Activated CD8-positive, alpha-beta T cell treated with anti-CD3 and anti-CD28 coated beads, Interleukin-2, amount 10 ng/mL, durations not matched to agents 7 days and 5 days (primary cell): ENCODE measurements around the gene PLEKHA4. TPM values are rescaled to one million over a fixed set of nuclear protein-coding genes. Genes with fewer than 3 reads are reported as not detected.
A peak's percentile ranks its signal among the peaks of the same experiment; 100 is the strongest.

ENCODE experiments used
- ATAC-seq: fragments of 150-1000 bp; cut with Tn5 transposase; one replicate; pipeline ENCODE4 v1.10.0; 2021; ENCODE audit warnings: moderate library complexity
- CTCF ChIA-PET: fragments of 350-600 bp; sonication (Branson Sonifier 250); formaldehyde crosslinking; loops from one replicate; lab custom pipeline; 2021; ENCODE audit warnings: antibody characterized with exemption; lab: Charles Lee
- POLR2A ChIA-PET: fragments of 350-600 bp; sonication (Branson Sonifier 250); formaldehyde crosslinking; loops from one replicate; lab custom pipeline; 2021; ENCODE audit warnings: antibody characterized with exemption; lab: Charles Lee
- DNase-seq: peaks from one replicate; pipeline ENCODE4 v3.0.0-alpha.2; 2020
- H3K27ac Mint-ChIP-seq: one replicate; pipeline ENCODE4 v1.8.0; 2021; ENCODE audit warnings: mild to moderate bottlenecking, mixed read lengths
- H3K27me3 Mint-ChIP-seq: one replicate; pipeline ENCODE4 v1.8.0; 2021; ENCODE audit warnings: low read depth, mixed read lengths
- H3K36me3 Mint-ChIP-seq: one replicate; pipeline ENCODE4 v1.8.0; 2021; ENCODE audit warnings: low read depth, mixed read lengths
- H3K4me1 Mint-ChIP-seq: one replicate; pipeline ENCODE4 v1.8.0; 2021; ENCODE audit warnings: low read depth, mixed read lengths
- H3K4me3 Mint-ChIP-seq: one replicate; pipeline ENCODE4 v1.8.0; 2021; ENCODE audit warnings: mild to moderate bottlenecking, mixed read lengths
- H3K9me3 Mint-ChIP-seq: one replicate; pipeline ENCODE4 v1.8.0; 2022; ENCODE audit warnings: mixed read lengths; ENCODE audit not compliant: insufficient read depth
- total RNA-seq, 2 experiments: library from RNA; stranded (reverse); gene quantifications; one replicate each; pipeline ENCODE4 v1.2.3, GENCODE V29; 2021

PLEKHA4 gene
- total RNA-seq, 2 experiments from 2014 or later = 4.4 to 4.6 TPM

- no peaks in the 10 kb centered on the region for H3K36me3 Mint-ChIP-seq
- ChIA-PET CTCF (interaction anchor here (1.3 kb wide), 1 partner anchor 21 kb away, joined by 3 read pairs; no protein-coding TSS in a partner anchor), POLR2A (interaction anchor here (1.0 kb wide), 1 partner anchor 50 kb away, joined by 4 read pairs; the partner anchor contains the start of gene PPP1R15A)
- ATAC-seq (no peak), DNase-seq (no peak)
- no peak overlapping the region for H3K4me3 Mint-ChIP-seq
- H3K9me3 Mint-ChIP-seq = no peaks in the 10 kb centered on the region
- H3K27me3 Mint-ChIP-seq = no peaks in the 10 kb centered on the region
- no peak overlapping the region for H3K27ac Mint-ChIP-seq
- H3K4me1 Mint-ChIP-seq = no peaks in the 10 kb centered on the region
Measured at GRCh38 chr19:48821633-48822032, 46.8 kb downstream of the PLEKHA4 start.

DNA sequence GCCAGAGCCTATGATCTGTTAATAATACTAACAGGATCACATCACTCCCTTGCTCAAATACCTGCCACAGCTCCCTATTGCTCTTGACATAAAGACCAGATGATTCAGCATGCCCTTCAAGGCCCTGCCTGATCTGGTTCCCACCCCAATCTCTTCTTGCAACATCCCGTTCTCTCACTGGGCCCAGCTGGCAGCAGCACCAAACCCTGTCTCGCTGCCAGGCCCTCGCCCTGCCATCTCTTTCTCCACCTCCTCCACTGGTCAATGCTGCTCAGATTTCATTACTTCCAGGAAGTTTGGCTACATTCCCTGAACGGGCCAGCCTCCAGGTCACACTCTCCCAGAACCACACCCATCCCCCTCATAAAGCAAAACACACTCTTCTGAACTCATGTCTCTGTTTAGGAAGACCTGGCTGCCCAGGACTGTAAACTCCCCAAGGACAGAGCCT is 49.0 kb downstream of the PLEKHA4 start:
- no peak overlapping the region for H3K4me3 Mint-ChIP-seq
- ChIA-PET POLR2A (no interaction called here), CTCF (interaction anchor here (10.1 kb wide), 1 partner anchor 26 kb away, joined by 72 read pairs; no protein-coding TSS in a partner anchor)
- no peak overlapping the region for H3K27ac Mint-ChIP-seq
- H3K27me3 Mint-ChIP-seq = no peaks in the 10 kb centered on the region
- no peak for DNase-seq
- H3K9me3 Mint-ChIP-seq = no peaks in the 10 kb centered on the region
- no peak for ATAC-seq
- no peaks in the 10 kb centered on the region for H3K36me3 Mint-ChIP-seq
- peaks cover 2% of the 10 kb centered on the region for H3K4me1 Mint-ChIP-seq

DNA sequence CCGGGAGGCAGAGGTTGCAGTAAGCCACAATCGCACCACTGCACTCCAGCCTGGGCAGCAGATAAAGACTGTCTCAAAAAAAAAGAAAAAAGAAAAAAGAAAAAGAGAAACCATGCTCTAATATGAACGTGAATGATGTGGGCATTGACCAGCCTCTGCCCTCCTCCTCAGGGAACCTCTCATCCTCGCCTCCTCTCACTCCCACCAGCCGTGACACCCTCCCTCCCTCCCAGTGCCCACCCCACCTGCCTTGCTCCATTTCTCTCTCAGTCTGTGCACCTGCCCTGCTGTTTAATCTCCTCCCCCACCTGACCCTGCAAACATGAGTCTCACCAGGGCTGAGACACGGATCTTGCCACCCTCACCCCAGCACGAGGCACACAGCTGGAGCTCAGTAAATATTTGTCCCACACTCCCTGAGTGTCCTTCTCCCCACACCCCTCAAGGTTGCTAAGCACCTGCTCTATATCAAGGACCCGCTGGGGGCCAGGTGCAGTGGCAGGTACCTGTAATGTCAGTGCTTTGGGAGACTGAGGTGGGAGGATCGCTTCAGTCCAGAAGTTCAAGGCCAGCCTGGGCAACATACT is 50.1 kb downstream of the PLEKHA4 start:
- no peak overlapping the region for H3K4me3 Mint-ChIP-seq
- ATAC-seq (no peak), DNase-seq (no peak)
- no peak overlapping the region for H3K27ac Mint-ChIP-seq
- H3K36me3 Mint-ChIP-seq = no peaks in the 10 kb centered on the region
- ChIA-PET CTCF (interaction anchor here (10.1 kb wide), 1 partner anchor 25 kb away, joined by 72 read pairs; no protein-coding TSS in a partner anchor), POLR2A (no interaction called here)
- no peaks in the 10 kb centered on the region for H3K27me3 Mint-ChIP-seq
- no peaks in the 10 kb centered on the region for H3K9me3 Mint-ChIP-seq
- peaks cover 2% of the 10 kb centered on the region for H3K4me1 Mint-ChIP-seq

DNA sequence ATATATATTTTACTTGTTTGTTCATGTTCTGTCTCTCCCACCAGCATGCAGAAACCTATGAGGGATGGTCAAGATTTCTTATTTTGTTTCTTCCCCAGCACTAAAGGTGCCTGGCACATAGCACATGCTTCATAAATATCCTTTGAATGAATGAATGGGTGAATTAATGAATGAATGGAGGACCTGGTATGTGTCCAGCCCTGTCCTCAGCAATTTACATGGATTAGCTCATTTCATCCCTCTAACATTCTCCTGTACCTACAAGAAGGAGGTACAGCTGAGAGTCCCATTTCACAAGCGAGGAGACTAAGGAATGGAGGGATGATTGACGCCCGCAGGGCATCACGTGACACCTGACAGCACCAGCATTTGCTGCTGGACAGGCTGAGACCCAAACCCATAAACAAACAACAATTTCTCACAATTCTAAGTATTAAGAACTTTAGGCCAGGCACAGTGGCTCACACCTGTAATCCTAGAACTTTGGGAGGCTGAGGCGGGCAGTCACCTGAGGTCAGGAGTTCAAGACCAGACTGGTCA is 50.8 kb downstream of the PLEKHA4 start:
- ATAC-seq = no peak
- no peaks in the 10 kb centered on the region for H3K36me3 Mint-ChIP-seq
- ChIA-PET CTCF (interaction anchor here (0.6 to 10.1 kb wide), 2 partner anchors 19 to 24 kb away, joined by 3 to 72 read pairs; partner anchors contain the start of gene HSD17B14), POLR2A (no interaction called here)
- DNase-seq = no peak
- peaks cover 3% of the 10 kb centered on the region for H3K4me1 Mint-ChIP-seq
- no peaks in the 10 kb centered on the region for H3K9me3 Mint-ChIP-seq
- H3K4me3 Mint-ChIP-seq = no peak overlapping the region
- H3K27ac Mint-ChIP-seq = no peak overlapping the region
- H3K27me3 Mint-ChIP-seq = no peaks in the 10 kb centered on the region

DNA sequence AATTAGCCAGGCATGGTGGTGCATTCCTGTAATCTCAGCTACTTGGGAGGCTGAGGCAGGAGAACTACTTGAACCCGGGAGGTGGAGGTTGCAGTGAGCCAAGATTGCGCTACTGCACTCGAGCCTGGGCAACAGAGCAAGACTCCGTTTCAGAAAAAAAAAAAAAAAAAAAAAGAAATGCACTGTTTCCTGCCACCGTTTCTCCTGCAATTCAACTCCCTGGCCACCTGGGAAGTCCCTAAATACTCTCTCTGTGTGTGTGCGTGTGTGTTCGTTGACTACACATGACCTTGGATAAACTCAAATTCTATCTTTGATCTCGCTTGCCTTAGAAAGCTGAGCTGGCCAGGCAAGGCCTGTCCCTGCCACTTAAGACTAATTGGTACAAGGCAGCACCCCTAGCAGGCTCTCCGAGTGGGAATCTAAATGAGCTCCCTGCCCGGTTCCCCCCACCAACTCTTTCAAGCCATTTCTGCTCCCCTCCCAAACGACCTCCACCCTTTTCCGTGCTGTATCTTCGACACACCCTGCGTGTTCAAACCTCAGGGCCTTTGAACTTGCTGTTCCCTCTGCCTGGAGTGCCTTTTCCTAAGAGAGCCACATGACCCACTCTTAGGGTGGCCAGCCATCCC is 52.4 kb downstream of the PLEKHA4 start:
- peaks cover 10% of the 10 kb centered on the region for H3K4me1 Mint-ChIP-seq
- ChIA-PET CTCF (interaction anchor here (1.1 to 10.1 kb wide), 4 partner anchors 11 to 28 kb away, joined by 4 to 72 read pairs (median 5); partner anchors contain the start of gene HSD17B14), POLR2A (interaction anchor here (0.6 kb wide), 1 partner anchor 32 kb away, joined by 3 read pairs; no protein-coding TSS in a partner anchor)
- ATAC-seq = no peak
- no peak for DNase-seq
- H3K4me3 Mint-ChIP-seq = no peak overlapping the region
- H3K27ac Mint-ChIP-seq = no peak overlapping the region
- no peaks in the 10 kb centered on the region for H3K27me3 Mint-ChIP-seq
- no peaks in the 10 kb centered on the region for H3K36me3 Mint-ChIP-seq
- no peaks in the 10 kb centered on the region for H3K9me3 Mint-ChIP-seq

- POLR2A ChIA-PET = no interaction called here
- no peak for ATAC-seq
- no peak overlapping the region for H3K4me3 Mint-ChIP-seq
Measured at GRCh38 chr19:48814895-48815294, 53.5 kb downstream of the PLEKHA4 start.

DNA sequence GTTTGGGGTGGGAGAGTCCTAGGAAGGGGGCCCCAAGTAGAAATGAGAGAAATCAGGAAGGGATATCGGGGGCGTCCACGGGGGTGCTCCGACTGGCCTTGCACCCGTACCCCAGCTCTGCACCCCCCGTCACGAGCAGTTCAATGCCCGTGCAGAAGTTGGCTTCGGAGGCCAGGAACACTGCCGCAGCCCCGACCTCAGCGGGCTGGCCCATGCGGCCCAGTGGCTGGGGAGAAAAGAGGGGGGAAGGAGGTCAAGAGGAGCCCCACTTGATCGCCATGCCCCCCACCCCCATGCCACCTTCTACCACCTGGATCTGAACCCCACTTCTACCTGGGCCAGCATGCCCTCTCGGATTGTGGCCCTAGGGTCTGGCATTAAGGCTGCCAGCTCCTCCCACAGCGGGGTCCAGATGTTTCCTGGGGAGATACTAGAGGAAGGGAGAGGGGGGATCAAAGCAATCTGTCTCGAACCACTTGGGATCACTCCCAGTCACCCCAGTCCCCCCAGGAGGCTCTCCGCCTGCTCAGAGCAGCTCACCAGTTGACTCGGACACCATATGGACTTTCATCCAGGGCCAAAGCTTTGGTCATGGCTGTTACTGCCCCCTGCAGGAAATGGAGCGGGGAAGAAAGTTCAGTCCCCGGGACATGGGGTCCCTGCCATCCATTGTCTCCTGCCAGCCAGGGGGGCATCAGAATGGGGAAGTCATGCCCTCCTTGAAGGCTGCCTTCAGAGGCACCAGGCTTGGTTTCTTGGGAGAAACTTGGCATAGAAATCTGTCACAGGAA is 55.1 kb downstream of the PLEKHA4 start:
- no peak for DNase-seq
- Mint-ChIP-seq H3K4me3 (no peak overlapping the region), H3K36me3 (no peaks in the 10 kb centered on the region), H3K9me3 (no peaks in the 10 kb centered on the region), H3K27ac (no peak overlapping the region), H3K4me1 (peaks cover 28% of the 10 kb centered on the region), H3K27me3 (no peaks in the 10 kb centered on the region)
- ChIA-PET CTCF (interaction anchor here (0.6 to 10.1 kb wide), 4 partner anchors 11 to 29 kb away, joined by 3 to 72 read pairs (median 7); partner anchors contain the start of gene HSD17B14), POLR2A (no interaction called here)
- no peak for ATAC-seq

More at GRCh38 chr19:48814895-48815294, 53.5 kb downstream of the PLEKHA4 start:
- Mint-ChIP-seq H3K27ac (no peak overlapping the region), H3K9me3 (no peaks in the 10 kb centered on the region), H3K36me3 (no peaks in the 10 kb centered on the region), H3K4me1 (peaks cover 18% of the 10 kb centered on the region), H3K27me3 (no peaks in the 10 kb centered on the region)
- CTCF ChIA-PET = interaction anchor here (1.3 to 10.1 kb wide), 3 partner anchors 21 to 27 kb away, joined by 4 to 72 read pairs (median 6); partner anchors contain the start of gene HSD17B14
- no peak for DNase-seq

- Mint-ChIP-seq H3K4me1 (peaks cover 32% of the 10 kb centered on the region), H3K36me3 (no peaks in the 10 kb centered on the region), H3K27me3 (no peaks in the 10 kb centered on the region), H3K9me3 (no peaks in the 10 kb centered on the region), H3K27ac (peak overlapping the region; percentile 76), H3K4me3 (peak overlapping the region; percentile 83)
- ChIA-PET CTCF (interaction anchor here (1.3 to 10.1 kb wide), 4 partner anchors 19 to 181 kb away, joined by 5 to 72 read pairs (median 8); partner anchors contain the start of genes GYS1, HSD17B14 and RUVBL2), POLR2A (no interaction called here)
- ATAC-seq = peak; percentile 60
- DNase-seq = peak; percentile 75
Measured at GRCh38 chr19:48812094-48812929, 56.1 kb downstream of the PLEKHA4 start.

GRCh38 chr19:48810151-48810550 is 58.3 kb downstream of the PLEKHA4 start:
- ChIA-PET CTCF (interaction anchor here (1.3 to 10.1 kb wide), 5 partner anchors 16 to 183 kb away, joined by 3 to 72 read pairs (median 4); partner anchors contain the start of genes GYS1, HSD17B14 and RUVBL2), POLR2A (interaction anchor here (0.9 to 1.5 kb wide), 3 partner anchors 32 to 144 kb away, joined by 3 to 4 read pairs (median 3); partner anchors contain the start of genes BAX and PPP1R15A)
- Mint-ChIP-seq H3K36me3 (no peaks in the 10 kb centered on the region), H3K9me3 (no peaks in the 10 kb centered on the region), H3K4me1 (peaks cover 30% of the 10 kb centered on the region), H3K27me3 (no peaks in the 10 kb centered on the region), H3K4me3 (peak overlapping the region; percentile 83), H3K27ac (peak overlapping the region; percentile 83)
- DNase-seq (no peak), ATAC-seq (no peak)

DNA sequence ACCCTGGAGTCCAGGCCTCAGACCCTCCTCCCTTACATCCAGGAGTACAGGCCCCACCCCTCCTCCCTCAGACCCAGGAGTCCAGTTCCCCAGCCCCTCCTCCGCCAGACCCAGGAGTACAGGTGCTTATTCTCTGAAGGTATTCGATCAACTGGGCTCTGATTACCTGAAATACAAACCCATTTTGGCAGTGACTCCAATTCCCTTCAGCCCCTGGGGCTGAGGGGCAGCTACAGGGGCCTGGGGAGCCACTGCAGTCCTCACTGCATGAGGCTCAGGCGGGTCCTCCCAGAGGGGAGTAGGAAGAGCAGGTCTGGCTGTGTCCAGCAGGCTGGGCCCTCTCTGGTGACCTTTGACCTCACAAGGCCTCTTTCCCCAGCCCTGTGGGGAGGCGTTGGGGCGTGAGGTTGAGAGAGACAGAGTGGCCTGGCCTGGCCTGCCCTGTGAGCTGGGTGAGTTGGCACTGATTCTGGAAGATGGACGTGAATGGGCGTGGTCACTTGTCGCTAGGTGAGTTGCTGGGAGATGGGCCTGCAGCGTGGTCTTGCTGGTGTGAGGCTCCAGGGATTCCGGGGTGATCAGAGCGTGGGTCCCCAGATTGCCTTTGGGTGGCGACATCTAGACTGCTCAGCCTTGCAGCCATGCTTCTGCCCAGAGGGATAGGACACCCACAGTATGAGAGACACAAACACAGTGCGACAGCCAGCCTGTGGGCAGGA is 60.7 kb downstream of the PLEKHA4 start:
- peaks cover 30% of the 10 kb centered on the region for H3K4me1 Mint-ChIP-seq
- ChIA-PET CTCF (interaction anchor here (1.1 to 3.0 kb wide), 4 partner anchors 12 to 186 kb away, joined by 3 to 40 read pairs (median 5); partner anchors contain the start of genes GYS1 and RUVBL2), POLR2A (interaction anchor here (1.0 to 1.4 kb wide), 2 partner anchors 12 to 29 kb away, joined by 3 read pairs; no protein-coding TSS in a partner anchor)
- H3K9me3 Mint-ChIP-seq = no peaks in the 10 kb centered on the region
- no peak for ATAC-seq
- no peaks in the 10 kb centered on the region for H3K27me3 Mint-ChIP-seq
- H3K27ac Mint-ChIP-seq = no peak overlapping the region
- DNase-seq = no peak
- no peaks in the 10 kb centered on the region for H3K36me3 Mint-ChIP-seq
- H3K4me3 Mint-ChIP-seq = no peak overlapping the region
